Measurements from ENCODE around the gene ATP1B1. TPM values are rescaled to one million over a fixed set of nuclear protein-coding genes. Genes with fewer than 3 reads are reported as not detected.

Gene ATP1B1
- total RNA-seq, 1 experiment from 2014 or later: 48.6 TPM

- Histone ChIP-seq H3K9ac (ENCODE audit: low read length) (no peak overlapping the region), H3K9me3 (ENCODE audit: control insufficient read depth in 1 of 2, insufficient read depth in 1 of 2, low read depth in 1 of 2, low read length in 2 of 2) (no peaks in the 10 kb centered on the region), H4K20me1 (ENCODE audit: insufficient read depth) (no peaks in the 10 kb centered on the region), H3K4me3 (replicated peaks in 1 of 2; ENCODE audit: low read depth in 1 of 2, low read length in 2 of 2) (no peak overlapping the region), H3K4me1 (ENCODE audit: control insufficient read depth in 1 of 2, insufficient read depth in 2 of 2, low read length in 2 of 2) (peaks cover 23 to 28% of the 10 kb centered on the region in 2 experiments), H3K9me2 (ENCODE audit: insufficient read depth) (no peaks in the 10 kb centered on the region), H3K79me2 (ENCODE audit: insufficient read depth, low read length) (no peaks in the 10 kb centered on the region), H3K27ac (ENCODE audit: low read depth, low read length) (no peak overlapping the region), H2AFZ (ENCODE audit: low read depth, low read length, poor library complexity, severe bottlenecking) (no peak overlapping the region), H3K27me3 (ENCODE audit: insufficient read depth, low read length) (no peaks in the 10 kb centered on the region), H3K36me3 (ENCODE audit: control insufficient read depth in 1 of 2, insufficient read depth in 2 of 2, low read length in 2 of 2) (no peaks in the 10 kb centered on the region), H3K4me2 (ENCODE audit: low read length) (no peak overlapping the region)
- CTCF ChIA-PET: no interaction called here
- RAD21 ChIA-PET (ENCODE audit: low non-redundant PET in 1 of 2, low total read pairs in 2 of 2, uncharacterized antibody in 2 of 2, unreplicated experiment in 2 of 2): no interaction called here
- POLR2A ChIA-PET: no interaction called here
- BruUV-seq (replicated peaks): no TSS peak
- intact Hi-C loops (cut with micrococcal nuclease): no loop called here
- DNase-seq (ENCODE audit: low read depth, low spot score) (no peak), ATAC-seq (no peak)
- TF ChIP-seq SIN3A (IDR thresholded peaks at IDR 0.05; ENCODE audit: low read depth): no peak
- TF ChIP-seq TCF7L2 (IDR thresholded peaks at IDR 0.05; ENCODE audit: borderline replicate concordance, extremely low read depth, insufficient read depth, insufficient read length): no peak
- TF ChIP-seq, protein P1, sequence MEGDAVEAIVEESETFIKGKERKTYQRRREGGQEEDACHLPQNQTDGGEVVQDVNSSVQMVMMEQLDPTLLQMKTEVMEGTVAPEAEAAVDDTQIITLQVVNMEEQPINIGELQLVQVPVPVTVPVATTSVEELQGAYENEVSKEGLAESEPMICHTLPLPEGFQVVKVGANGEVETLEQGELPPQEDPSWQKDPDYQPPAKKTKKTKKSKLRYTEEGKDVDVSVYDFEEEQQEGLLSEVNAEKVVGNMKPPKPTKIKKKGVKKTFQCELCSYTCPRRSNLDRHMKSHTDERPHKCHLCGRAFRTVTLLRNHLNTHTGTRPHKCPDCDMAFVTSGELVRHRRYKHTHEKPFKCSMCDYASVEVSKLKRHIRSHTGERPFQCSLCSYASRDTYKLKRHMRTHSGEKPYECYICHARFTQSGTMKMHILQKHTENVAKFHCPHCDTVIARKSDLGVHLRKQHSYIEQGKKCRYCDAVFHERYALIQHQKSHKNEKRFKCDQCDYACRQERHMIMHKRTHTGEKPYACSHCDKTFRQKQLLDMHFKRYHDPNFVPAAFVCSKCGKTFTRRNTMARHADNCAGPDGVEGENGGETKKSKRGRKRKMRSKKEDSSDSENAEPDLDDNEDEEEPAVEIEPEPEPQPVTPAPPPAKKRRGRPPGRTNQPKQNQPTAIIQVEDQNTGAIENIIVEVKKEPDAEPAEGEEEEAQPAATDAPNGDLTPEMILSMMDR (IDR thresholded peaks at IDR 0.05 in 2 of 3, conservative IDR thresholded peaks at IDR 0.05 in 1 of 3; ENCODE audit: borderline replicate concordance in 1 of 3, insufficient read depth in 1 of 3, low read depth in 2 of 3, low read length in 2 of 3): no peak
- TF ChIP-seq YY1 (IDR thresholded peaks at IDR 0.05; ENCODE audit: extremely low read depth, insufficient replicate concordance, low read depth, low read length): no peak
- TF ChIP-seq EGR1 (IDR thresholded peaks at IDR 0.05; ENCODE audit: low read depth): no peak
- TF ChIP-seq MAX (IDR thresholded peaks at IDR 0.05): no peak
- TF ChIP-seq ZNF274 (IDR thresholded peaks at IDR 0.05; ENCODE audit: low read depth, low read length): no peak
Observed at GRCh38 chr1:169100208-169100607, 6.3 kb upstream of the ATP1B1 start.

- ATAC-seq (no peak), DNase-seq (ENCODE audit: low read depth, low spot score) (no peak)
- no peak overlapping the region for H3K4me2 ChIP-seq (ENCODE audit: low read length)
- intact Hi-C loops (cut with micrococcal nuclease): no loop called here
- H3K36me3 ChIP-seq (ENCODE audit: control insufficient read depth in 1 of 2, insufficient read depth in 2 of 2, low read length in 2 of 2): no peaks in the 10 kb centered on the region
- H3K4me3 ChIP-seq (replicated peaks in 1 of 2; ENCODE audit: low read depth in 1 of 2, low read length in 2 of 2): no peak overlapping the region
- CTCF ChIA-PET: no interaction called here
- no peaks in the 10 kb centered on the region for H3K9me2 ChIP-seq (ENCODE audit: insufficient read depth)
- POLR2A ChIA-PET: no interaction called here
- no peaks in the 10 kb centered on the region for H3K79me2 ChIP-seq (ENCODE audit: insufficient read depth, low read length)
- H3K27ac ChIP-seq (ENCODE audit: low read depth, low read length): no peak overlapping the region
- no peaks in the 10 kb centered on the region for H4K20me1 ChIP-seq (ENCODE audit: insufficient read depth)
- no peak overlapping the region for H2AFZ ChIP-seq (ENCODE audit: low read depth, low read length, poor library complexity, severe bottlenecking)
- RAD21 ChIA-PET (ENCODE audit: low non-redundant PET in 1 of 2, low total read pairs in 2 of 2, uncharacterized antibody in 2 of 2, unreplicated experiment in 2 of 2): no interaction called here
- no peak overlapping the region for H3K9ac ChIP-seq (ENCODE audit: low read length)
- no TSS peak for BruUV-seq (replicated peaks)
- H3K27me3 ChIP-seq (ENCODE audit: insufficient read depth, low read length): no peaks in the 10 kb centered on the region
- H3K9me3 ChIP-seq (ENCODE audit: control insufficient read depth in 1 of 2, insufficient read depth in 1 of 2, low read depth in 1 of 2, low read length in 2 of 2): no peaks in the 10 kb centered on the region
- H3K4me1 ChIP-seq (ENCODE audit: control insufficient read depth in 1 of 2, insufficient read depth in 2 of 2, low read length in 2 of 2): peaks cover 25 to 33% of the 10 kb centered on the region in 2 experiments
- no peak for TF ChIP-seq CBX3 (IDR thresholded peaks at IDR 0.05; ENCODE audit: low read depth)
- TF ChIP-seq JUND (IDR thresholded peaks at IDR 0.05): no peak
- TF ChIP-seq, protein P1 (IDR thresholded peaks at IDR 0.05 in 2 of 3, conservative IDR thresholded peaks at IDR 0.05 in 1 of 3; ENCODE audit: borderline replicate concordance in 1 of 3, insufficient read depth in 1 of 3, low read depth in 2 of 3, low read length in 2 of 3): no peak
- TF ChIP-seq TCF7L2 (IDR thresholded peaks at IDR 0.05; ENCODE audit: borderline replicate concordance, extremely low read depth, insufficient read depth, insufficient read length): no peak
- TF ChIP-seq EGR1 (IDR thresholded peaks at IDR 0.05; ENCODE audit: low read depth): no peak
- TF ChIP-seq ELF1 (IDR thresholded peaks at IDR 0.05; ENCODE audit: borderline replicate concordance, low read depth): no peak
- no peak for TF ChIP-seq FOSL1 (IDR thresholded peaks at IDR 0.05; ENCODE audit: low read depth)
- no peak for TF ChIP-seq CEBPB (IDR thresholded peaks at IDR 0.05; ENCODE audit: low read depth)
- no peak for TF ChIP-seq SIN3A (IDR thresholded peaks at IDR 0.05; ENCODE audit: low read depth)
- no peak for TF ChIP-seq MAX (IDR thresholded peaks at IDR 0.05)
- TF ChIP-seq POLR2AphosphoS5 (IDR thresholded peaks at IDR 0.05; ENCODE audit: low read depth, low read length): no peak
- TF ChIP-seq EZH2phosphoT487 (IDR thresholded peaks at IDR 0.05; ENCODE audit: borderline replicate concordance): no peak
- TF ChIP-seq EZH2 (IDR thresholded peaks at IDR 0.05): no peak
Observed at GRCh38 chr1:169100651-169101088, 5.8 kb upstream of the ATP1B1 start.
